ENCODE results near the gene FRMD4A.

Gene FRMD4A

GRCh38 chr10:14004536-14004935 lies 326.2 kb downstream of the FRMD4A start:
- ATAC-seq: no peak

GRCh38 chr10:14003517-14004184 lies 327.1 kb downstream of the FRMD4A start:
- ATAC-seq: no peak

GRCh38 chr10:14001298-14002040 lies 329.3 kb downstream of the FRMD4A start:
- no peak for ATAC-seq

- ATAC-seq: no peak
These were observed 332.4 kb downstream of the FRMD4A start for GRCh38 chr10:13998163-13998835.

GRCh38 chr10:13997650-13998049 lies 333.1 kb downstream of the FRMD4A start:
- ATAC-seq: no peak

GRCh38 chr10:13994932-13995331 lies 335.8 kb downstream of the FRMD4A start:
- no peak for ATAC-seq

- no peak for ATAC-seq
These were observed 337.0 kb downstream of the FRMD4A start for GRCh38 chr10:13993673-13994089.

GRCh38 chr10:13993169-13993568 lies 337.6 kb downstream of the FRMD4A start:
- ATAC-seq: no peak

- no peak for ATAC-seq
These were observed 339.4 kb downstream of the FRMD4A start for GRCh38 chr10:13991353-13991752.

- ATAC-seq: no peak
These were observed 339.8 kb downstream of the FRMD4A start for GRCh38 chr10:13990946-13991345.

GRCh38 chr10:13990392-13990805 lies 340.3 kb downstream of the FRMD4A start:
- ATAC-seq: no peak

DNA sequence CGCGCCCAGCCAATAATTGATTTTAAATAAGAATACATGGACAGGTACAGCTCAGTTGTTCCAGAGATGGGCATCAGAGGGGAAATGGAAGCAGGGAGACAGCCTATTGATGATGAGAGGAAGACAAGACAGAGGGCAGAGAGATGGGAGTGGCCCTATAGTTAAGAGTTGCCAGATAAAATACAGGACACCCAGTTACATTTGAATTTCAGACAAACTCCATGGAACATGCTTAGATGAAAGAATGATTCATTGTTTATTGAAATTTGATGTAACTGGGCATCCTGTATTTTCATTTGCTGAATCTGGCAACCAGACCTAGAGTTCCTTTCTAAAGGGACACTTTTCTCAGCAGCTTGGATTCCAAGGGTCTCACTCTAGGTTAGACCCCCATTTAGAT lies 341.1 kb downstream of the FRMD4A start:
- no peak for ATAC-seq

GRCh38 chr10:13987446-13987845 lies 343.3 kb downstream of the FRMD4A start:
- peak; percentile 64 for ATAC-seq

DNA sequence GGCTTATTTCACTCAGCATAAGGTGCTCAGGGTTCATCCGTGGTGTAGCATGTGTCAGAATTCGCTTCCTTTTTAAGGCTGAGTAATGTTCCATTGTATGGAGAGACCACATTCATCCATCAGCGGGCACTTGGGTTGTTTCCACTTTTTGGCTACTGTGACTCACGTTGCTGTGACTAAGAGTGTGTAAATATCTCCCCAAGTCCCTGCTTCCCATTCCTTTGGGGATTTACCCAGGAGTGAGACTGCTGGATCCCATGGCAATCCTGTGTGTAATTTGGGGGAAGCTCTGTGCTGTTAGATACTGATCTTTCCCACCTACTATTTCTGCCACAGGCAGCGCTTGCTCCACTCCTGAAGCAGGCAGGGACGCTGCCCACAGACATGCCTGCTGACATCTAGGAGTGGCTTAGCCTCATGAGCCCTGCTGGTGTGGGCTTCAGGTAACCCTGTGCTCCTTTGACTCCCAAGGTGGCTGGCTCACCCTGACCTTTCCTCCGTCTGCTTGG lies 346.0 kb downstream of the FRMD4A start:
- peak in 1 of 2 donors; percentile 54 for ATAC-seq

- no peak for ATAC-seq
These were observed 347.7 kb downstream of the FRMD4A start for GRCh38 chr10:13983035-13983434.

GRCh38 chr10:13978533-13979115 lies 352.1 kb downstream of the FRMD4A start:
- ATAC-seq: no peak

- no peak for ATAC-seq
These were observed 352.7 kb downstream of the FRMD4A start for GRCh38 chr10:13977861-13978532.

GRCh38 chr10:13973742-13974141 lies 357.0 kb downstream of the FRMD4A start:
- no peak for ATAC-seq

GRCh38 chr10:13972609-13973008 lies 358.1 kb downstream of the FRMD4A start:
- ATAC-seq: no peak

DNA sequence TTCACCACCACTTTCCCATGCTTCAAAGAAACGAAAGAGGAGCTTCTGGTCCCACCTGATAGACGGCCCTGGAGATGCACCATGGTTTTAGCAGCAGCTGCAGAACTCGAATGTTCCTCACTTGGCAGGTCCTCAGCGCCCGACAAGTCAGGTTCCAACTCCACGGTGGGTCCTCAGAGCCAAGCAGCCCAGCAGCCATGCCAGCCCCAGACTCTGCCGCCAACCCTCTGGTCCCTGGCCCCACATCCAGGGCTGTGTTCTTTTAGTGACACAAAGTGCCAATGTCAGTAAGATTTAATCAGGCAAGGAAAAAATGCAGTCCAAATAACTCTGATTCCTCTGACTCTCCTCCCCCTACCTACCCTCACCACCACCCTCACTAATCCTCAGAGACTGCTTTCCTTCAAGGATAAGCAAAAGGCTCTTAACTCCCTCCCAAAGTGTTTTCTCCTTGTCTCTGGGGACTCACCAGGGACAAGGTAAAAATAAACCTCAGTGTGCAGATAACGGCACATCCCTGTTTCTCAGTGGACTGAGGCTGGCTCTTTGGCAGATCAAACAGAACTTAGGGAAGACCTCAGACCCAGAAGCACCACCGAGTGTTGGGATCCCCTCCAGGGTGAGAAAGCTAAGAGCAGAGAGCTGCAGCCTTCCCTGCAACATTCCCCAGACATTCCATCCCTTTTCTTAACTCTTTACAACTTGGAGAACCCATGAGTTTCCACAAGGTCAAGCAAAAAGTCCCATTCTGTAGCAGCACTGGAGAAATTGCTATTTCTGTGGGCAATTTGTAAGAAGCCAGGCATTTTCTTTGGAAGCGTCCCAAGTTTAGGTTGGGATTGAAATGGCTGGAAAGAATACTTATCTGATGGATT lies 358.9 kb downstream of the FRMD4A start:
- no peak for ATAC-seq

DNA sequence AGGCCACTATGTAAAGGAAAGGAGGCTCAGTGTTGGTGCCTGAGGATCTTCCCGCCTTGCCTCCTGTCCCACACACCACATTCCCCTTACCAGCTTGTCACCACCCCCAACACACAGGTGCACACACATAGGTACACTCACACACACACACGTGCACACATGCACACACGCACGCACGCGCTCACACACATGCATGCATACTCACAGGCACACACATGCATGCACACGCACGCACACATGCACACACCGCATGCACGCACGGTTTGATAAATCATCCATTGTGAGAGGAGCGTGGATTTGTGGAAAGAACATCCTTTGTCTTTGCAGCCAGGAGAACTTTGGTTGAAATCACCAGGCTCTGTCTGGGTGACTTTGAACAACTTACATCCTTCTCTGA lies 359.8 kb downstream of the FRMD4A start:
- no peak for ATAC-seq
